Measurements from ENCODE around the gene PTPN1. TPM values are rescaled to one million over a fixed set of nuclear protein-coding genes. Genes with fewer than 3 reads are reported as not detected.
A peak's percentile ranks its signal among the peaks of the same experiment; 100 is the strongest.

PTPN1 gene
- total RNA-seq, 1 experiment from 2014 or later: 30.8 TPM

- no peak overlapping the region for H3T11ph ChIP-seq (ENCODE audit: low read length)
- no peak overlapping the region for H3K9ac ChIP-seq (ENCODE audit: extremely low read depth, insufficient read length, low read length)
- Mint-ChIP-seq H3K4me3 (no peak overlapping the region), H3K4me1 (peaks cover 4 to 6% of the 10 kb centered on the region in 2 experiments), H3K27ac (no peak overlapping the region), H3K36me3 (ENCODE audit: insufficient read depth in 1 of 3, low read depth in 3 of 3) (no peaks in the 10 kb centered on the region), H3K27me3 (ENCODE audit: low read depth) (no peaks in the 10 kb centered on the region; the same call in 1 of the 2 replicates), H3K9me3 (no peaks in the 10 kb centered on the region)
- TF ChIP-seq CTCF (conservative IDR thresholded peaks at IDR 0.05): no peak
- no peaks in the 10 kb centered on the region for H3K4me1 ChIP-seq (ENCODE audit: insufficient read depth, low read length)
- no peak overlapping the region for H2BK12ac ChIP-seq (ENCODE audit: insufficient read length, low read depth, low read length)
- no CpG with 5 or more reads among the region's 3 CpGs for WGBS (ENCODE audit: extremely low coverage, insufficient read length, low lambda C conversion rate)
- no peak overlapping the region for H3K27ac ChIP-seq (ENCODE audit: insufficient read length, low read depth, low read length)
- no peak overlapping the region for H2AK5ac ChIP-seq (ENCODE audit: insufficient read length, low read length)
- no peaks in the 10 kb centered on the region for H4K20me1 ChIP-seq (ENCODE audit: control insufficient read depth, insufficient read depth, insufficient read length)
- no peak overlapping the region for H2BK20ac ChIP-seq (ENCODE audit: low read depth, low read length, poor library complexity, severe bottlenecking)
- H3K79me1 ChIP-seq (ENCODE audit: insufficient read depth, low read depth, low read length, poor library complexity, severe bottlenecking): no peaks in the 10 kb centered on the region
- H3K4me2 ChIP-seq (ENCODE audit: insufficient read depth, insufficient read length, low read length): no peak overlapping the region
- no peaks in the 10 kb centered on the region for H3K27me3 ChIP-seq (ENCODE audit: insufficient read depth, low read length)
- H4K91ac ChIP-seq (ENCODE audit: insufficient read length, low read depth, low read length): no peak overlapping the region
- no peaks in the 10 kb centered on the region for H3K9me3 ChIP-seq (ENCODE audit: control insufficient read depth, low read depth, low read length)
- no peak overlapping the region for H3K4ac ChIP-seq (ENCODE audit: low read depth, low read length)
- no peak overlapping the region for H4K8ac ChIP-seq (replicated peaks; ENCODE audit: insufficient read length, low read depth, low read length)
- no peak overlapping the region for H2BK15ac ChIP-seq (ENCODE audit: low read depth, low read length)
- H3K18ac ChIP-seq (ENCODE audit: insufficient read length, low read depth, low read length): no peak overlapping the region
- no peak overlapping the region for H4K5ac ChIP-seq (ENCODE audit: insufficient read length, low read depth, low read length)
- peak overlapping the region; percentile 90 for H2AFZ ChIP-seq (ENCODE audit: low read length)
- no peak overlapping the region for H2BK5ac ChIP-seq (ENCODE audit: insufficient read length, low read length)
- H3K56ac ChIP-seq (ENCODE audit: insufficient read length, low read depth, low read length): no peak overlapping the region
- no peaks in the 10 kb centered on the region for H3K23me2 ChIP-seq (ENCODE audit: insufficient read length, low read depth, low read length, poor library complexity, severe bottlenecking)
- peak; percentile 69 for DNase-seq
- no peaks in the 10 kb centered on the region for H3K79me2 ChIP-seq (ENCODE audit: insufficient read depth, low read length)
- H3K14ac ChIP-seq (ENCODE audit: insufficient read depth, low read length): no peak overlapping the region
- no peak overlapping the region for H3K23ac ChIP-seq (ENCODE audit: insufficient read length, low read depth, low read length)
- no peak overlapping the region for H2BK120ac ChIP-seq (ENCODE audit: low read depth, low read length, poor library complexity, severe bottlenecking)
These were observed 42.3 kb upstream of the PTPN1 start for GRCh38 chr20:50467718-50468356.
